SK-N-SH treated with all-trans-retinoic acid at 6 μM for 48 hours (cell line): ENCODE results near the gene PLCB4.

Experiments used
- CSDC2 ChIP-seq: fragments of 250-450 bp; sonication (Bioruptor Pico); IDR thresholded peaks from 2 replicates; pipeline ENCODE4 v1.5.0; 2020; ENCODE audit warnings: mild to moderate bottlenecking, moderate library complexity
- ZFP3 ChIP-seq: fragments of 250-450 bp; sonication (Bioruptor Pico); IDR thresholded peaks from 2 replicates; pipeline ENCODE4 v1.5.0; 2020; ENCODE audit warnings: mild to moderate bottlenecking, moderate library complexity

DNA sequence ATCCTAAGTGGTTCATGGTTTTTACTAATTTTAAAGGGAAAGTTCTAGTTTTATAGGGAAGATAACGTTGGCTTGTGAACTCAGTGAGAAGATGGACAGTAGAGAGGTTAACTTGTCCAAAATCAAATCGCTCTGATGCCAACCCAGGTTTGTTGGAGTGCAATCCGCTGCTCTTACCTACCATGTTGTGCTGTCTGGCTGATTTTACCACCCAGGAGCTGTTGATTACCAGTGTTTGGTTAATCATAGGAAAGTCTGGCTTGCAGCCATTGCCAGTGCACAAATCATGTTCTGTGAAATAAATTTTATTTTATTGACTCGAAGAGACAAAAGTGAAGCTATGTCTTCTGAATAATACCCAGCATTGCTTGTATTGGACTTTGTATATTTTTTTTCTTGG is 92.4 kb downstream of the PLCB4 start:
- TF ChIP-seq CSDC2 (CRISPR knock-in tag), result no peak
- no peak for TF ChIP-seq ZFP3
